GM21515 (cell line): ENCODE data around the gene SLC16A12.

Experiments used
- ATAC-seq: cut with Tn5 transposase; IDR thresholded peaks from one replicate; pipeline ENCODE4 v1.9.1; 2021; ENCODE audit not compliant: unreplicated experiment

The SLC16A12 gene

DNA sequence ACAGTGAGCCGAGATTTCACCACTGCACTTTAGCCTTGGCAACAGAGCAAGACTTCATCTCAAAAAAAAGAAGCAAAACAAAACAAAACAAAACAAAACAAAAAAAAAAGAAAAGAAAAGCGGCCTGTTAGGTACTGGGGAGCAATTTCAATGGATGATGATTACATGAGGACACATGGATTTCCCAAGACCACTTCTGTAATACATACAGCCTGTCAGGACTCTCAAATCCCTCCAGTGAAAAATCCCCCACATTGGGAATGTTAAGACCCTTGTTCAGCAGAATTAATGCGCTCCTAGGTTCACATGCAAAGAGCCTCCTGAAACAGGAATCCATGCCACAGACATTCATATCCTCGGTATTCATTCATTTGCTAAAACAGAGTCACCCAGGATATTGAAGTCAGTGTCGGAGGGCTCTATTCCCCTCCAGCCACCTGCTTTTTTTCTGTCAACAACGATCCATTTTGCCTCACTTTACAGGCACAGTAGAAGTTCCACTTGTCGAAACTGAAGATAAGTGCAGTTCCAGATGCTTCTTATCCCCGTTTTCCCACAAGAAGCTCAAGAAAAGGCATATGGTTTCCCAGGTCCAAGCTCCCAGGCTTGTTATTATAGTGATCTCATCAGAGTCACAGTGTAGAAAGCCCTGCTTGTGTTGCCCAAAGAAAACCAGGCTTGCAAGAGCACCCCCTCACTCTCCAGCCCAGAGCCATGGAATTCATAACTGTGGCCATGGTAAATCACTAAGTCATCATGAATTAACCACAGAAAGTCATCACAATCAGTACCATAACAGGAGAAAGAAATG is 20.2 kb downstream of the SLC16A12 start:
- no peak for ATAC-seq

DNA sequence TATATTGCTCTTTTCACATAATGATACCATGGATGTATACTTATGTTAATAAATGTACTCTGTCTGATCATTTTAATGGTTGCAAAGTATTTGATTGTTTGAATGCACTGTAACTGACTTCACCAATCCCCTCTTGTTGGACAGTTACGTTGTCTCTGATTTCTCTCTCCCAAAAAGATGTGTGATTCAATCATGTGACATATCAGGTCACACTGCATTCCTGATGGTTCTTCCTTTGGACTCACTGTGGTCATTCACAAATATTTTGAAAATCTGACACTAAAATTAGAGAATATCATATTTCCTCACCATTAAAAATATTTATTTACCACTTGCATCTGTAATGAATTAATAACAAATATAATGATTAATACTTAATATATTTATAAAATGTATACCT is 22.2 kb downstream of the SLC16A12 start:
- ATAC-seq = no peak

DNA sequence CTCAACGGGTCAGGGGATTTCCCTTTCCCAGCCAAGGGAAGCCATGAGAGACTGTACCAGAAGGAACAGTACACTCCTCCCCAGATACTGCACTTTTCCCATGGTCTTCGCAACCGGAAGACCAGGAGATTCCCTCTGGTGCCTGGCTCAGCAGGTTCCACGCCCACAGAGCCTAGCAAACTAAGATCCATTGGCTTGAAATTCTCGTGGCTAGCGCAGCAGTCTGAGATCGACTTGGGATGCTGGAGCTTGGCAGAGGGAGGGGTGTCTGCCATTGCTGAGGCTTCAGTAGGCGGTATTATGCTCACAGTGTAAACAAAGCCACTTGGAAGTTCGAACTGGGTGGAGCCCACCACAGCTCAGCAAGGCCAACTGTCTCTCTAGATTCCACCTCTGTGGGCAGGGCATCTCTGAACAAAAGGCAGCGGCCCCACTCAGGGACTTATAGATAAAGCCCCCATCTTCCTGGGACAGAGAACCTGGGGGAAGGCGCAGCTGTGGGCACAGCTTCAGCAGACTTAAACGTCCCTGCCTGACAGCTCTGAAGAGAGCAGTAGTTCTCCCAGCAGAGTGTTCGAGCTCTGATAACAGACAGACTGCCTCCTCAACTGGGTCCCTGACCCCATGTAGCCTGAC is 29.6 kb downstream of the SLC16A12 start:
- no peak for ATAC-seq

DNA sequence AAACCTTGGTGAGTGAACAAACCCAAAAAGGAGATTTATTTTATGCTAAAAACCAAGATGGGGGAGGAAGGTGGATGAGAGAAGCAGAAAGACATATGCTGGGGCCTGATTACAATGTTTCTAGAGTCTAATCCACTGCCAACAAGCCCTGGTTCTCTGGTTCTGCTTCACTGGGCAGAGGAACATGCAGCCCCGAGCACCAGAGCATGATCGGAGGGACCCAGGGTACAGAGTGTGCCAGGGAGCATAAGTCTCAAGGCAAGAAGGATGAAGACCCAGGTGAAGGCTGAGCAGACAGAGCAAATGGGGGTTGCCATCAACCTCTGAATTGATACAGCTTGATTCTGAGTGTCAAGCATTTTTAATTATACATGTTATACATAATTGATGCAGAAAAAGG is 30.7 kb downstream of the SLC16A12 start:
- no peak for ATAC-seq

DNA sequence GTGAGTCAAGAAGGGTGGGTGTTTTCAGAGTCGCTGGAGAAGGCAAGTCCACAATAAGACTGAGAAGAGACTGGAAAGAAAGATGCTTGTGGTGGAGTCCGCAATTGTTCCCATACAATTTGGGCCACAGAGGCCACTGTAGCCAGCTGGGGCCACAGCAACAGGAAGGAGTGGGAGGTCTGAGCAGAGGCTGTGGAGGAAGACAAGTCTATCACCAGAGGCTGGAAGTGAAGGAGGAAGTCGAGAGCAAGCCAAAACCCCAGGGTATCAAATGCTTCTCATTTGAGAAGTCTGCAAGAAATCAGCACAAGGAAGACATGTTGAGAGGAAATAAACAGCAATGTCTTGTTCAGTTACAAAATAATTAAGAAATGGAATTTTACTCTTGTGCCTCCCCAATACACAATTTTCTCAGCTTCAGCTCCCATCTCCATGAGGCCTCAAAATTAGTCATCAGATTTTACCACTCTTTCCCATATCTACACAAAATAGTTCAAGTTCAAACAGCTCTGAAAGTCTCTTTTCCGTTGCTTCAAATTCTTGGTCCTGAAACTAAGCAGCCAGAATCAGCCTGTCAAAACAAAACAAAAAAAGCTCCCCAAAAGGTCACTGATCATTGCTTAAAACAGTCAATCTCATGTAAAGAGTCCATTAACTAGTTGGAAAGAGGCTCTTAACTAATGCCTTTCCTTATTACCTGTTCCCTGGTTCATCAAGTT is 31.6 kb downstream of the SLC16A12 start:
- no peak for ATAC-seq

DNA sequence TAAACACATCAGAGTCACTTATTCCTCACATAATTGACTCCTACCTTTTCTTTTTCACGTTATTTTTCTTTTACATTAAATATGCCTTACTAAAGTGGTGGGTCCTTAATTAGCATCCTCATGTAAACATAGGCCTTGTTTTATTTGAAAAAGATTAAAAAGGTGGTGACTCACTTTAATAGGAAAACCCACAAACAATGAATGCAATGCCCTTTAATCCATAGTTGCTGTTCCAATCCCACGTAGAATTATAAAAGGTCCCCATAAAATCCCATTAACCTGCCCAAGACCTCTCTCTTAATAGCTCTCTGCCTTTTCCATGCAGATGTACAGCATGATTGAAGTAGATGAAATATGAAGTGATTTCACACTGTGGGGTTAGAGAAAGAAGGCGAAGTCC is 32.2 kb downstream of the SLC16A12 start:
- no peak for ATAC-seq

DNA sequence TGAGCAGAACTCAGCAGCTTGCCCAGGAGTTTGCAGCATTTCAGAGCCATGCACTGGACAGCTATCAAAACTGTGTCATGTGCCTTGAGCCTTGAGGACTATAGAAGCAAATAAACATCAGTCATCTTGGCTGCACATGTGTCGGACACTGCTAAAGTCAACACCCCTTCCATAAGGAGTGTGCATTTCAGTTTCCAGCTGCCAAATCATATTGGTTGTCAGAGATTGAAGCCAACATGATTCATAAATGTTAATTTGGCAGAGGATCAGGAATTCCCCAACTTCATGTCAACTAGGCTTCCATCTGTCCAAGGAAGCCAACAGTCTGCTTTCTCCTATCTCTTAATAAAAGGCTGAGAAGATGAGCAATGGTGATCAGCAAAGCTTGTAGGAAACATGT is 32.8 kb downstream of the SLC16A12 start:
- ATAC-seq = no peak

DNA sequence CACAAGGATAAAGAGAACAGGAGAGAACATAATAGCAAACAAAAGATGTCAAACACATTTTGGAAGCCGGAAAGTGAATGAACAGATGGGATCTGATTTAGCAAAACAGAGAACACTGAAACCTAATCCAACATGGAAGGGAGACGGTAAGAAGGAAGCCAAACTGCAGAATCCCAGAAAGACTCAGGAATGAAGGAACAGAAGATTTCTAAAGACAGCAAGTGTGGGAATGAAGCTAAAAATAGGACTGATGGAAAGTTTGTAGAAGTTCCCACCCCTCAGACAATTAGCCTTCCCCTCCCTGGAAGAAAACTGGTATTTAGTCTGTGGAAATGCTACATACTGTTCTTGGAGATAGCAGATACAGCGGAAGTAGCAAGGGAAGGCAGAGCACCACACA is 40.8 kb downstream of the SLC16A12 start:
- no peak for ATAC-seq

DNA sequence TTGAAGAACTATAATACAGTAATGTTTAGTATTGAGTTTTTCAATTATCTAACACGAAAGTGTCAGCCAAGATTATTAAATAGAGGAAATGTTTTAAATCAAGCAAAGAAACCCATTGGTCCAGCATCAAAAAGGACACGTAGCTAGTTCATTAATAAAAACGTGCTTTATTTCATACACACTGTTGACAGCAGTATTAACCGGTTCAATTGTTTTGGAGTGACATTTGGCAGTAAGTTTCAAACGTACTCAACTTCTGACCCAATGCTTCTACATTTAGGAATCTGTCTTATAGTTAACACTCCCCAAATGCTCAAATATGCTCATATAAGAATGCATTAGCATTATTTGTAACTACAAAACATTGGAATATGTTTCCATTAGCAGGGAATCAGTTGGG is 41.3 kb downstream of the SLC16A12 start:
- ATAC-seq = no peak

DNA sequence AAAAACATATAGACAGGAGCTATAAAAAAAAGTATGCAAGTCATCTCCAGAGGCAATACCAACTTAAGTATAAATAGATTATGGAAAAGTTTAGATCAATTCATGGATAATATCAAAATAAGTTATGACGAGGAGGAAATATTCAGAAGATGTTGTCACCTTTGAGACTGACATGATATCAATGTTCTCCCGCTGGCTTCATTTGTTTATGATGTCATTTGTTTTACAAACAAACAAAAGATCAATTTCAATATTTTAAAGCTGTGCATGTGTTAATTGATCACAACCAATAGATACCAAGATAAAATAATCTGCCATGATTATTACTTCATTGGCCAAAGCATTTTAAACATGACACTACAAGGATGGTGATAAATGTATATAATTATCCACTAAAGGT is 43.5 kb downstream of the SLC16A12 start:
- ATAC-seq = no peak

DNA sequence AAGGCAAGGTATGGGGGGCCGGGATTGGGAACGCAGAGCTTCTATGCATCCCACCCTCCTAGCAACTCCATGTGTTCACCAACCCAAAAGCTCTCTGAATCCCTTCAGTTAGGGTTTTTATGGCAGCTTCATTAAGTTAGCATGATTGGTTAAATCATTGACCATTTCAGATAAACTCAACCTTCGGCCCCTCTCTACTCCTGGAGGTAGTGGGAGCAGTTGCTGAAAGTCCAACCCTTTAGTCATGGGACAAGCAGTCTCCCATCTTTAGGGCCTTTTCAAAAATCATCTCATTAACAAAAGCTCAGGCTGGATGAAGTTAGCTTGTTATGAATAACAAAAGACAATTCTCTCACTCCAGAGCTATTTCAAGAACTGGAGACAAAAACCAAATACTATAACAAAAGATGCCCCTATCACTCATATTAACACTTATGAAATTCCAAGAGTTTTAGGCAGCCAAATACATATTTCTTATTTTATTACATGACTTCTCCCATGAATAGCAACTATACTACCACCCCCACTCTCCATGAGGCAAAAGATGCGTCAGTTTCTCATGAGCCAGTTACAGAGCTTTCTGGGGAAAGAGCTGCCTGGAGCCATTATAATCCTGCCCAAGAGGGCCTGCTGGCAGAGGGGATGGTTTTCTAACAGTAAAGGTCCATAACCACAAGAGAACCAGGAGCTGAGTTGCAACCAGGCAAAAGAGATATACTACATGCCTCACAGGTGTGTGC is 44.6 kb downstream of the SLC16A12 start:
- ATAC-seq = no peak

DNA sequence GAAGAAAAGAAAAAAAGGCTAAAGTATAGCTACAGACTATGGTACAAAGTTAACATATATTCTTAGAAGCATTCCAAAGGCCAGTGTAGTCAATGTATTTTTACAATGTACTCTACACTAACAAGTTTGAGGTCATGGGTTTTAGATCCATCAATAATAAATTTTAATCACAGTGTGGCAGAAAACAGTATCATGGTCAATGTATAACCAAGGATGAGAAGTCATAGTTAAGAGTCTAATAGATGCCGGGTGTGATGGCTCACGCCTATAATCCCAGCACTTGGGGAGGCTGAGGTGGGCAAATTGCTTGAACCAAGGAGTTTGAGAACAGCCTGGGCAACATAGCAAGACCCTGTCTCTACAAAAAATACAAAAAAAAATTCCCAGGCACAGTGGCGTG is 53.1 kb downstream of the SLC16A12 start:
- ATAC-seq = no peak

DNA sequence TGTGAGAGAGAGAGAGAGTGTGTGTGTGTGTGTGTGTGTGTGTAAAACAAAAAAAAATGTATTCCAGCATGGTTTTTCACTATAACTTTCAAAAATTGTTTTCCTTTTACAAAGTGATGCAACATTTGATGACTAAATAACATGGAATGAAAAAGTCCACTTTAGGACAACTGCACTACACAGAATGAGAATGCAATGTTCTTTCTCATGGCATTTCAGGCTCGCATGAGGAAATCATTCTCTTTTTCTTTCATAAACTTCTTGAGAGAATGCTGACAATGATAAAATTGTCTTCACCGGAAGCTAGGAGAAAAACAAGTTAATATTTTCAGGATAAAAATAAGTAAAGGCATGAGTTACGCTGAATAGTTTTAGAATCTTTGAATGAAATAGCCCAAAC is 53.7 kb downstream of the SLC16A12 start:
- ATAC-seq = no peak

DNA sequence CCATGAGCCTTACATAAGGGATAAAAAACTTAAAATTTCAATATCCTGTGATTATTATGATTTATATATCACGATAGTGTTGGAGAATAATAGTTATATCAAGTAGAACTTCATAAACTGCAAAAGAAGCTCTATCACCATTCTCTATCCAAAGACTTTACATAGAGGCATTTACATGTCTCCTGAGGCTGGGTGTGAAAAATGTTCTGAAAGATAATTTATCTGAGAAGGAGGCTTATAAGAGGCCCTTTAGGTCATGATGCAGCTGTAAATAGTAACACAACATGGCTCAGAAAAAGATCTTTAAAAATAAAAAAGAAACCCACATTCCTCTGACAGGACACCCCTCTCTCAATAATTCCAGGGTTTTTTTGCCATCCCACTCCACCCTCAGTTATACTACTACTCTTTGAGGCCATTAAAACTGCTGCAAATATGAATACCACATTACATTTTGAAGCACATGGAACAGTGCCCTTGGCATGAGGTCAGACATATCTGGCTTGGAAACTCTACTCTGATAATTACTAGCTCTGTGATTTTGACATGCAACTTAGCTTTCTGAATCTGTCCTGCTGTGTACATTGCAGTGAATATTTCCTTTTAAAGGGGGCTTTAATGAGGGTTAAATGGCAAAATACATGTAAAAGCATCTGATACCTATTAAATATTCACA is 55.5 kb downstream of the SLC16A12 start:
- ATAC-seq = no peak

DNA sequence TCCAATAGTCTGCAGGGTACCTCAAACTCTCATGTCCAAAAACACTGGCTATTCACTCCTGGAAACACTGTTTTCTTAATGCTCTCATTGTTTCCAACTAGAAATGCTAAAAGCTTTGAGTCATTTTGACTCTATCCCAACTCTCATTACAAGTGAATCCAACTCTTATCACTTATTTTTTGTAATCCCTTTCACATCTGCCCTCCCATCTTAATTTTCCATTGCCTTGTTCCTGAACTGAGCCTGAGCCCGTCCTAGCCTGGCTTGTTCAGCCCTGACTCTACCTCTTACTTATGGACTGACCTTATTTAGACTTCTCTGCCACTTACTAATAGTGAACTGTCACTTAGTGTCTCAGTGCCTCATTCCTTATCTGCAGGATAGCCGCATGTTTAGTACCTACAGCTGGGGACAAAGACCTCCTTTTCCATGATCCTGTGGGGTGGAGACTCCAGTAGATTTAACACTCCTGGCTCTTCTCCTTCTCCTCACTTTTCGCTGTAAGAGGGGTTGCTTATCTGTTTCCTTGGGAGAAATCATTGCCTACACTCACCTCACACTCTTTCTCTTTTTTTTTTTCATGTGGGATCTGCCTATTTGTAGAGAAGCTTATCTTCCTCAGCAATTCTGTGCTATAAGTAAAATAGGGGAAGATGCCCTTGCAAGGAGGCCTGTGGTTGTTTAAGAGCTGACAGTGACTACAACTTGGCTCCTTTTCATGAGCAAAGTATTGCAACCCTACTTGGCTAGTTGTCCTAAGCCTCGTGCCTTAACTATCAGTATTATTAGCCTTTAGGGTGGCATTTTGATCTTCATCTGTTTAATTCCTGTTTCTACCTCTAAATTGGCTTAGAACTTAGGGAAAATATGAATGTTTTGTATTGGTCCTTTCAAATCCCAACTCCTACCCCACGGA is 56.4 kb downstream of the SLC16A12 start:
- no peak for ATAC-seq

DNA sequence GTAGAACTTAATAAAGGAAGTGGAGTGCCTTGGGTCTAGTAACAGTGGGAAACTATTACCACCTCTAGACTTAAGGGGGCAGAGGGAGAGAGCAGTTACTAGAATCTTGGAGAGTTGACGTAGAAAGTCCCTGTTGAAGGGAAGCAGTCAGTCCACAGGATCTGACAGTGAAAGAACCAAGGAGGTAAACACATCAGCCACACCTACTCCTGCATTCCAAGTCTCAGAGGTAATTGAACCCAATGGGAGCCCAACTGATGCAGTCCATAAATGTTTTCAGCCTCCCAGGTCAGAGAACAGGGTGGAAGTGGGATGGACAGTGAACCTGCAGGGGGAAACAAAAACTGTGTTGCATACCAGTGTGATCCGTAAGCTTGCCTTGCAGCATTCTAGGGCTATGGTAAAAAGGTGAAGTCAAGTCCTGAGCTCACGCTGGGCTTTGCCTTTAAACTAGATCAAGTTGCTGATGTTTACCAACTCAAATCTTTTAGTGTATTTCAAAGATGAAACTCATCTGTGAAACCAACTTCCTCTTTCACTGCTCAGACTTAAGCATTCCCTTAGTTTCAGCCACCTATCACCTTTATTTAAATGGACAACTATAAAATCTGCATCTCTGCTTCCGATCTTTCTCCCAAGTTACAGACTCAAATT is 57.2 kb downstream of the SLC16A12 start:
- ATAC-seq = no peak

DNA sequence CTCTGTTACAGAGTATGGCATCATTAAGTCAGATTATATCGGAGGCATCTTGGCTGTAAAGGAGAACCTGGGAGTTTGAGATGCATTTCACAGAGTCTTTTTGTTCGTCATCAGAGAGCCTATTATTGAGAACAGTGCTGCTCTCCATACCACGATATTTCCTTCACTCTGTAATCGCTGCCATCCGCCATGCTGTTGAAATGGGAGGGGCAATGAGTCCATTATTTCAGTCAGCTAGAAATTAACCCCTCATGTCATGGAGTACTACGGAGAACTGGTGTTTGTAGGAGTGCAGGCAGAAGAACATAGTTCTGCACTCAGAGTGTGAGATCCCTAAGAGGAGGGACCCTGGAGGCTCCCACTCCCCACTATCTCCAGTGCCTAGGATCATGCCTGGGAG is 59.2 kb downstream of the SLC16A12 start:
- ATAC-seq = no peak

DNA sequence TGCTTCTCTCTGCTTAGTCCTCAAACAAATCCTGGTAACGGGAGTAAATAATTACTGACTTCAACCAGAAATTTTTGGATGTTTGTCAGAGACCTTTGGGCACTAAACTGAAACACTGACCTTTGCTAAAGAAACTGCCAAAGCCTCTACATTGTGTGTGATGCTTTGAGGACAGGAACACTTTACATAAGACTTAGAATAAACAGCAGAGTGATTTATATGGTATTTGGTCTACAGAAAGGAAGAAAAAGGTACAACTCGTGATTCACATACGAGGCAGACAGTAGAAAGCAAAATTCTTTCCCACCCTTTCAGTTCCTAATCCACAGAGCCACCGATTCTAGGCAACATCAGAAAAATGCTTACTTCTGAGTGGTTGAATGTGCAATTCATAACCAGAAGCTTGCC is 59.8 kb downstream of the SLC16A12 start:
- no peak for ATAC-seq

DNA sequence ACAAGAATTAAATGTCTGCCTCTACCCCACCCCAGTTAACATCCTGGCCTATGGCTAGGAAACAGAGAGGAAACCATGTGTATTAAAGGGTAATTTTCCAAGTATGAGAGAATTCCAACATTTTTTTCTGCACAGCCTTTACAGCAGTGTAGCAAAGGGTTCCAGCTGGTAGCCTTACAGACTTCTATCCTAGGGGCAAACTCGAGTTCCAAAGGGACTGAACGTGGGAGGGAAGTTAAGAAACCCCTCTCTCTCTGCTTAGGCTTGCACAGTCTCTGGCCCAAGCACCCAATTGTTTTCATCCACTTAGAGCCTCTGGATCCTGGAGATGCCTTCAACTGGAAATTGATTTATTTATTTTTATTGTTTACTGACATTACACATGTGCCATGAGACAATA is 60.3 kb downstream of the SLC16A12 start:
- ATAC-seq = no peak
